Activated CD4-positive, alpha-beta T cell treated with anti-CD3 and anti-CD28 coated beads, Interleukin-2, amount 50 U/mL, for 24 hours (primary cell): ENCODE results near the gene SLC41A1.
A peak's percentile ranks its signal among the peaks of the same experiment; 100 is the strongest.

Experiments
- DNase-seq, 2 donors: peaks; one replicate each; pipeline ENCODE4 v3.0.0-alpha.2; 2020; ENCODE audit warnings: low read depth in 1 of 2, low spot score in 1 of 2

SLC41A1 gene

GRCh38 chr1:205760606-205761005, 52.4 kb downstream of the SLC41A1 start:
- no peak for DNase-seq

DNA sequence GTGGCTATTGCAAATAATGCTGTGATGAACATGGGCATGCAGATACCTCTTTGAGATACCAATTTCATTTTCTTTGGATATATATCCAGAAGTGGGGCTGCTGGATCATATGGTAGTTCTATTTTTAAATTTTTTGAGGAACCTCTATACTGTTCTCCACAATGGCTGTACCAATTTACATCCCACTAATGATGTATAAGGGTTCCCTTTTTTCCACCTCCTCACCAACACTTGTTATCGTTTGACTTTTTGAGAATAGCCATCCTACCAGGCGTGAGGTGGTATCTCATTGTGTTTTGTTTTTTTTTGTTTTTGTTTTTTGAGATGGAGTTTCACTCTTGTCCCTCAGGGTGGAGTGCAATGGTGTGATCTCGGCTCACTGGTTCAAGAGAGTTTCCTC, 56.4 kb downstream of the SLC41A1 start:
- DNase-seq = no peak

DNA sequence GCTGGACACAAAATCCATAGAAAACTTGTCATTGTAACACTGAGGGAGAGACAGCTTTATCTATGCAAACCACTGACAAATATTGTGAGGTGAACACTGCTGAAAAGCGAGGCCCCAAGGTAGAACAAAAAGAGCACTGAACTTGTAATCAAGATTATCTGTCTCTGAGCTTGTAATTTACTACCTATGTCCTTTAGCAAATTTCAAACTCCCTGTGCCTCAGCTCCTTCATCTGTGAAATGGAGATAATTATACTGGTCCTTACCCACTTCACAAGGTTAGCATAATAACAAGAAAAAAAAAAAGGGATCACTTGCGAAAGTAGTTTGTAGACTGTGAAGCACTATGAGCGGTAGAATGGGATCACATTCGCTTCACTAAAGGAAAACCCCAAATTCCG, 58.1 kb downstream of the SLC41A1 start:
- DNase-seq = no peak

DNA sequence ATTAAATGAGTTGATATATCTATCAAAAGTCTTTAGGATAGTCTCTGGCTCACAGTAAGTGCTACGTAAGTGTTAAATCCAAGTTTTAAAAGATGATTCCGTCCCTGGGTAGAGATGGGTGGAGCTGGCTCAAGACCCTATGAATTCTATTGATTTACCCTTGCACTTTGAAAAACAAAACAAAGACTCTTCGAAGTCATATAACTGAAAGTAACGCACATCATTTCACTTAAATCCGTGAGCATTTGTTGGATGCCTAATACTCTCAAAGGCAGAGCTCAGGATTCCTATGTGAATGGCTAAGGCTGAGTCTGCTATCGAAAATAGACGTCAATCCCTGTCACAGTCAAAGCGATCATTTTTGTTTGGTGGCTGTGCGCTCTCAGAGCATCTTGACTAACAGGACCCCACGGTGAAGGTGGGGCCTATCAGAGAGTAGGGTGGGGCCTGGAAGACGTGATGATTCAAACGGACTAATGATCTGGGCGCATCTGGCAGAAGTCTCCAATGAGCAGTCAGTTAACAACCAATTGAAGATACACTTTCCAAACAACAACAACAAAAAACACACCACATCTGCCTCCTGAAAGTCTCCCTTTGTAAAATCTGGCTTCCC, 61.9 kb downstream of the SLC41A1 start:
- no peak for DNase-seq

GRCh38 chr1:205750138-205751035, 62.6 kb downstream of the SLC41A1 start, which contains the start of gene NUCKS1:
Gene NUCKS1, minus strand, starts transcription at chr1:205750182. Its CDS starts 209 bp downstream, at chr1:205749973.
- peak; percentile 82 to 97 for DNase-seq

DNA sequence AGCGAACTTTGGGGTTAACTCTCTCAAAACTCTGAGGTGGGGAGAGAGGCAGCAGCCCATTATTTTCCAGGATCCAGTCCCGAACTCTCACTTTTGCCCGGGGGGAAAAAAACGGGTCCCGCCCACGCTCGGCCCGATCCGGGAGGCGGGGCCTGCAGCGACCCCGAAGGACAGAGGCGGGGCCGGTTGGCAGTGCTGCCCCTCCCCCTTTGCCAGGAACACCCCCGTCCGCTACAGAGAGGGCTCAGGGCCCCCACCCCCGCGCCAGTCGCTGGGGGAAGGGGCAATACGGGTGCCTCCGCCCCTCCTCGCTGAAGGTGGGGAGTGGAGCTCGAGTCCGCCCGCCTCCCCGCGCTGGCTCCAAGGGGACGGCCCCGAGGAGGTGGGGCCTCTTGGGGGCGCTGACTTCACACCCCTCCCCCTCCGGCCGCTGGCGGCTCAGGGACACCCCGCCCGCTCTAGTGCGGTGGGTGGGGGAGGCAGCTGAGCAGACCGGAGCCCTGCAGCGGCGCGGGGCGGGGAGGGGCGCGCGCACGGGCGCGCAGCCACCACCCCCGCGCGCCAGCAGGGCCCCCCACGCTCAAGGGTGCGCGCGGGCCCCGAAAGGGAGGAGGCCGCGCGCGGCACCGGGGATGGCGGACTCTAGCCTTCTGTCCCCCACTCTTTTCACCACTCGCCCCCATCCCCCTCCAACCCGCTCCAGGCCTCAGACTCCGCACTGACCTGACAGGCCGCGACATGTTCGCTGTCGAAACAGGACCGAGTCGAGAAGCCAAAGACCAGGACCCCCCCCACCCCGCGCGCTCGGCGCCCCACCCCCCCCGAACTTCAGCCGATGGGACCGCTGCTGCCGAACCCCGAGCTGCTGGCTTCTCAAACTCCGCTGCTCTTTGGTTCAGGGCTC, 63.5 kb downstream of the SLC41A1 start:
- peak; percentile 90 to 93 for DNase-seq

- DNase-seq = peak in 1 of 2 donors; percentile 27
Observed at GRCh38 chr1:205748403-205749233, 64.4 kb downstream of the SLC41A1 start.

- DNase-seq = no peak
Observed at GRCh38 chr1:205746757-205747412, 66.1 kb downstream of the SLC41A1 start.

- no peak for DNase-seq
Observed at GRCh38 chr1:205744403-205744802, 68.6 kb downstream of the SLC41A1 start.

GRCh38 chr1:205743977-205744376, 69.0 kb downstream of the SLC41A1 start:
- DNase-seq = no peak

- DNase-seq = no peak
Observed at GRCh38 chr1:205741681-205742080, 71.3 kb downstream of the SLC41A1 start.

GRCh38 chr1:205739348-205740160, 73.4 kb downstream of the SLC41A1 start:
- no peak for DNase-seq
